SK-N-SH treated with all-trans-retinoic acid at 6 μM for 48 hours (cell line): ENCODE measurements around the gene CST1.
"Not testable (repeated sequence)": the region's sequence is repeated elsewhere in the genome, so short reads cannot be mapped to it uniquely, and the experiment has no call there.

ENCODE experiments used
- ATAC-seq: fragments of 200-7000 bp; cut with Tn5 transposase; 3 replicates; pipeline ENCODE4 v1.9.1; 2020; ENCODE audit warnings: mild to moderate bottlenecking, moderate library complexity
- ARNTL ChIP-seq: fragments of 450-650 bp; formaldehyde crosslinking; IDR thresholded peaks from 2 replicates; pipeline ENCODE4 v1.5.0; 2020; ENCODE audit warnings: low read depth, mild to moderate bottlenecking, moderate library complexity, borderline replicate concordance
- BACH2 ChIP-seq: fragments of 250-450 bp; sonication (Bioruptor Pico); IDR thresholded peaks from 2 replicates; pipeline ENCODE4 v1.9.0; 2021; ENCODE audit warnings: mild to moderate bottlenecking, borderline replicate concordance
- CSDC2 ChIP-seq: fragments of 250-450 bp; sonication (Bioruptor Pico); IDR thresholded peaks from 2 replicates; pipeline ENCODE4 v1.5.0; 2020; ENCODE audit warnings: mild to moderate bottlenecking, moderate library complexity
- ESRRG ChIP-seq: fragments of 250-450 bp; sonication (Bioruptor Pico); IDR thresholded peaks from 2 replicates; pipeline ENCODE4 v1.6.1; 2021; ENCODE audit warnings: mild to moderate bottlenecking
- GLIS3 ChIP-seq: fragments of 250-450 bp; sonication (Bioruptor Pico); IDR thresholded peaks from 2 replicates; pipeline ENCODE4 v1.5.0; 2020; ENCODE audit warnings: mild to moderate bottlenecking, moderate library complexity
- OSR1 ChIP-seq: fragments of 250-450 bp; sonication (Bioruptor Pico); IDR thresholded peaks from 2 replicates; pipeline ENCODE4 v1.8.0; 2022; ENCODE audit warnings: moderate library complexity, mild to moderate bottlenecking, inconsistent platforms
- RARB ChIP-seq: fragments of 250-450 bp; sonication (Bioruptor Pico); IDR thresholded peaks from 2 replicates; pipeline ENCODE4 v1.8.0; 2021; ENCODE audit warnings: mild to moderate bottlenecking, moderate library complexity
- SNAI2 ChIP-seq: fragments of 250-450 bp; sonication (Bioruptor Pico); IDR thresholded peaks from 2 replicates; pipeline ENCODE4 v1.5.0; 2020; ENCODE audit warnings: mild to moderate bottlenecking, moderate library complexity
- TCF4 ChIP-seq: fragments of 250-450 bp; sonication (Bioruptor Pico); IDR thresholded peaks from 2 replicates; pipeline ENCODE4 v1.8.0; 2021; ENCODE audit warnings: mild to moderate bottlenecking, moderate library complexity, borderline replicate concordance
- ZFP3 ChIP-seq: fragments of 250-450 bp; sonication (Bioruptor Pico); IDR thresholded peaks from 2 replicates; pipeline ENCODE4 v1.5.0; 2020; ENCODE audit warnings: mild to moderate bottlenecking, moderate library complexity
- ZFP30 ChIP-seq: fragments of 450-650 bp; formaldehyde crosslinking; IDR thresholded peaks from 2 replicates; pipeline ENCODE4 v1.5.0; 2022; ENCODE audit warnings: mild to moderate bottlenecking, moderate library complexity
- ZNF565 ChIP-seq: fragments of 450-650 bp; formaldehyde crosslinking; conservative IDR thresholded peaks from 2 replicates; pipeline ENCODE4 v1.5.0; 2020; ENCODE audit warnings: low read depth, mild to moderate bottlenecking, moderate library complexity
- ZNF8 ChIP-seq: fragments of 450-650 bp; formaldehyde crosslinking; IDR thresholded peaks from 2 replicates; pipeline ENCODE4 v1.5.0; 2020; ENCODE audit warnings: mild to moderate bottlenecking, moderate library complexity
- TF ChIP-seq, protein P1 (sequence below): fragments of 250-450 bp; sonication (Bioruptor Pico); IDR thresholded peaks from 2 replicates; pipeline ENCODE4 v1.5.0; 2020; ENCODE audit warnings: mild to moderate bottlenecking, moderate library complexity
- TF ChIP-seq, protein P2 (sequence below): fragments of 250-450 bp; sonication (Bioruptor Pico); IDR thresholded peaks from 2 replicates; pipeline ENCODE4 v1.8.0; 2020; ENCODE audit warnings: mild to moderate bottlenecking, moderate library complexity, borderline replicate concordance
- TF ChIP-seq, protein P3 (sequence below): fragments of 250-450 bp; sonication (Bioruptor Pico); IDR thresholded peaks from 2 replicates; pipeline ENCODE4 v1.5.1; 2021; ENCODE audit warnings: mild to moderate bottlenecking, moderate library complexity
- TF ChIP-seq, protein P4 (sequence below): fragments of 250-450 bp; sonication (Bioruptor Pico); IDR thresholded peaks from 2 replicates; pipeline ENCODE4 v1.8.0; 2021; ENCODE audit warnings: low read depth, mild to moderate bottlenecking, moderate library complexity, borderline replicate concordance
- TF ChIP-seq, protein P5 (sequence below): fragments of 250-450 bp; sonication (Bioruptor Pico); IDR thresholded peaks from 2 replicates; pipeline ENCODE4 v1.5.1; 2020; ENCODE audit warnings: low read depth, mild to moderate bottlenecking, moderate library complexity

The CST1 gene

DNA sequence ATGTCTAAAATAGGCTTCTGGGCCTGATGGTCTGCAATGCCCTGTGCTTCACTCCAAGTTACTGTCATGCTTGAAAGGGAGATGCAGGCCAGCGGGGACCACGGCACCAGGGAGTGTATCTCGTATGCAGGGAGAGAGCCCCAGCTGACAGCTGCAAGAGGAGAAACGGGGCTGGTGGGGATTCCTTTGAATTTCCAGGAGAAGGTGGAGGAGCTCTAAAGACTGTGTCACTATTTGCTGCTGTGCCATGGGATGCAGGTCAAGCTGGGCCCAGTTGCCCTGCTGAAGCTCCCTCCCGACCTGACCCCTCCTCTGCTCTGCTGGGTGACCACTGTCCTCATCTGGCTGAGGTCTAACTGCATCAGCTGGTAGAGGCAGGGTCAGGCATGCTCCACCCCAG, 989 bp downstream of the CST1 start:
- TF ChIP-seq OSR1 (CRISPR knock-in tag) (no peak), RARB (CRISPR knock-in tag) (no peak), CSDC2 (CRISPR knock-in tag) (no peak), ESRRG (no peak), ZFP30 (CRISPR knock-in tag) (no peak), ZFP3 (CRISPR knock-in tag) (no peak), GLIS3 (CRISPR knock-in tag) (no peak), ZNF565 (CRISPR knock-in tag) (no peak), SNAI2 (no peak)
- TF ChIP-seq, protein P1, sequence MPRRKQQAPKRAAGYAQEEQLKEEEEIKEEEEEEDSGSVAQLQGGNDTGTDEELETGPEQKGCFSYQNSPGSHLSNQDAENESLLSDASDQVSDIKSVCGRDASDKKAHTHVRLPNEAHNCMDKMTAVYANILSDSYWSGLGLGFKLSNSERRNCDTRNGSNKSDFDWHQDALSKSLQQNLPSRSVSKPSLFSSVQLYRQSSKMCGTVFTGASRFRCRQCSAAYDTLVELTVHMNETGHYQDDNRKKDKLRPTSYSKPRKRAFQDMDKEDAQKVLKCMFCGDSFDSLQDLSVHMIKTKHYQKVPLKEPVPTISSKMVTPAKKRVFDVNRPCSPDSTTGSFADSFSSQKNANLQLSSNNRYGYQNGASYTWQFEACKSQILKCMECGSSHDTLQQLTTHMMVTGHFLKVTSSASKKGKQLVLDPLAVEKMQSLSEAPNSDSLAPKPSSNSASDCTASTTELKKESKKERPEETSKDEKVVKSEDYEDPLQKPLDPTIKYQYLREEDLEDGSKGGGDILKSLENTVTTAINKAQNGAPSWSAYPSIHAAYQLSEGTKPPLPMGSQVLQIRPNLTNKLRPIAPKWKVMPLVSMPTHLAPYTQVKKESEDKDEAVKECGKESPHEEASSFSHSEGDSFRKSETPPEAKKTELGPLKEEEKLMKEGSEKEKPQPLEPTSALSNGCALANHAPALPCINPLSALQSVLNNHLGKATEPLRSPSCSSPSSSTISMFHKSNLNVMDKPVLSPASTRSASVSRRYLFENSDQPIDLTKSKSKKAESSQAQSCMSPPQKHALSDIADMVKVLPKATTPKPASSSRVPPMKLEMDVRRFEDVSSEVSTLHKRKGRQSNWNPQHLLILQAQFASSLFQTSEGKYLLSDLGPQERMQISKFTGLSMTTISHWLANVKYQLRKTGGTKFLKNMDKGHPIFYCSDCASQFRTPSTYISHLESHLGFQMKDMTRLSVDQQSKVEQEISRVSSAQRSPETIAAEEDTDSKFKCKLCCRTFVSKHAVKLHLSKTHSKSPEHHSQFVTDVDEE (CRISPR knock-in tag), result no peak
- TF ChIP-seq, protein P2, sequence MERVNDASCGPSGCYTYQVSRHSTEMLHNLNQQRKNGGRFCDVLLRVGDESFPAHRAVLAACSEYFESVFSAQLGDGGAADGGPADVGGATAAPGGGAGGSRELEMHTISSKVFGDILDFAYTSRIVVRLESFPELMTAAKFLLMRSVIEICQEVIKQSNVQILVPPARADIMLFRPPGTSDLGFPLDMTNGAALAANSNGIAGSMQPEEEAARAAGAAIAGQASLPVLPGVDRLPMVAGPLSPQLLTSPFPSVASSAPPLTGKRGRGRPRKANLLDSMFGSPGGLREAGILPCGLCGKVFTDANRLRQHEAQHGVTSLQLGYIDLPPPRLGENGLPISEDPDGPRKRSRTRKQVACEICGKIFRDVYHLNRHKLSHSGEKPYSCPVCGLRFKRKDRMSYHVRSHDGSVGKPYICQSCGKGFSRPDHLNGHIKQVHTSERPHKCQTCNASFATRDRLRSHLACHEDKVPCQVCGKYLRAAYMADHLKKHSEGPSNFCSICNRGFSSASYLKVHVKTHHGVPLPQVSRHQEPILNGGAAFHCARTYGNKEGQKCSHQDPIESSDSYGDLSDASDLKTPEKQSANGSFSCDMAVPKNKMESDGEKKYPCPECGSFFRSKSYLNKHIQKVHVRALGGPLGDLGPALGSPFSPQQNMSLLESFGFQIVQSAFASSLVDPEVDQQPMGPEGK, result no peak
- TF ChIP-seq, protein P3, sequence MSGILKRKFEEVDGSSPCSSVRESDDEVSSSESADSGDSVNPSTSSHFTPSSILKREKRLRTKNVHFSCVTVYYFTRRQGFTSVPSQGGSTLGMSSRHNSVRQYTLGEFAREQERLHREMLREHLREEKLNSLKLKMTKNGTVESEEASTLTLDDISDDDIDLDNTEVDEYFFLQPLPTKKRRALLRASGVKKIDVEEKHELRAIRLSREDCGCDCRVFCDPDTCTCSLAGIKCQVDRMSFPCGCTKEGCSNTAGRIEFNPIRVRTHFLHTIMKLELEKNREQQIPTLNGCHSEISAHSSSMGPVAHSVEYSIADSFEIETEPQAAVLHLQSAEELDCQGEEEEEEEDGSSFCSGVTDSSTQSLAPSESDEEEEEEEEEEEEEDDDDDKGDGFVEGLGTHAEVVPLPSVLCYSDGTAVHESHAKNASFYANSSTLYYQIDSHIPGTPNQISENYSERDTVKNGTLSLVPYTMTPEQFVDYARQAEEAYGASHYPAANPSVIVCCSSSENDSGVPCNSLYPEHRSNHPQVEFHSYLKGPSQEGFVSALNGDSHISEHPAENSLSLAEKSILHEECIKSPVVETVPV (CRISPR knock-in tag), result no peak
- ATAC-seq, result no peak

DNA sequence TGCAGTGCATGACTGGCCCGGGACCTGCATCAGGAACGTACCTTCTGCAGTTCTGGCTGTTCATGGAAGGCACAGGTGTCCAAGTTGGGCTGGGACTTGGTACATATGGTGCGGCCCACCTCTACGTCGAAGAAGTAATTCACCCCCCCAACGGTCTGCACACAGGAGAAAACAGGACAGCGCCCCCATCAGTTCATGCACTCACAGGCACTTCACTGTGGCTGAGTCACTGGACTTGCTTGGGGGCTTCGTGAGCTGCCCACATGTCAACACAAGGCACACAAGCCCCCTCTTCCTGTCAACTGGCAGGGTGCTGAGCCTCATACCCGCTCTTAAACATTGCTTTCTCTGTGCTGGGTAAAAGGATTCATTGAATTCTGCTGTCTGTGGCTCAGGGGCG, 1.8 kb downstream of the CST1 start:
- not testable (repeated sequence) for ATAC-seq

DNA sequence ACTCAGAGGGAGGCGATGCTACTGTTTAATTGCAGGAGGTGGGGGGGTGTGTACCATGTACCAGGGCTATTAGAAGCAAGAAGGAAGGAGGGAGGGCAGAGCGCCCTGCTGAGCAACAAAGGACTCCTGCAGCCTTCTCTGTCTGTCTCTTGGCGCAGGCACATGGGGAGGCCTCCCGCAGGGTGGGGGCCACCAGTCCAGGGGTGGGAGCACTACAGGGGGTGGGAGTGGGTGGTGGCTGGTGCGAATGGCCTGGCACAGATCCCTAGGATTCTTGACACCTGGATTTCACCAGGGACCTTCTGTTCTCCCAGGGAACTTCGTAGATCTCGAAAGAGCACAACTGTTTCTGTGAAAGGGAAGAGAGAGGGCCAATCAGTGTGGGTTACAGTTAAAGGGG, 3.2 kb downstream of the CST1 start:
- ATAC-seq, result not testable (repeated sequence)

DNA sequence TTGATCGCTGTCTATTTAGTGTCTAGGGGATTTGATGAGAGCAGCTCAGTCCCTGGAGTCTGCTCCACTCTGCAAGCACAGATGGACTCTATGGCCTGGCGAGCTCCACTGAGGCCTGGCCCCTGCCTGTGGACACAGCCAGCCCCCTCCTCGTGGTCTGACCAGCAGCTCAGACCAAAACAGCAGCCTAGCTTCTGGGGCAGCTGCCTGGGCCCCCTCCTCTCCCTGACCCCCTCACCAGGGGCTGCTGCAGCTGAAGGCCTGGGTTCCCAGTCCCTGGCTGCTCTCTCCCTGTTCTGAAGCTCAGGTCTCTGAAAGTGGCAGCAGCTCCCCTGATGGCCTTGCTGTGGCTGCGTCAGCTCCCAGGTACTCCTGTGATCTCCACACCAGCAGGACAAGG, 3.6 kb downstream of the CST1 start:
- not testable (repeated sequence) for ATAC-seq

DNA sequence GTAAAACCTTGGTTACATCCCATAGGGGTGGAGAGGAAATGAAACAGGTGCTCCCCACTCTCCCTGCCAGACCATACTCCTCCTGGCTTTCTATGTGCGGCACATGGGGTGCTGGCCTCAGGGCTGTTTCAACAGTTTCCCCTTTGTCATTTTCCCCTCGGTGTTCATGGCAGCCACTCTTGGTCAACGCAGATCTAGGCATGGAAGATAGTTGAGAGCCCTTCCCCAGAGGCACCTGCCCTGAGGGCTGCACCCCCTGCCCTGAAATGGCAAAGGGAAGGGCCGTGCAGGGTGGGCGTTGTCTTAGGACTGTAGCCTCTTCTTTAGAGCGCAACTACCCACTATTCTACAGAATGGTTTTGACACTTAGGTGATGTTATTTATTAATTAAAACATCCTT, 4.4 kb downstream of the CST1 start:
- no peak for ATAC-seq
- TF ChIP-seq BACH2 (no peak), RARB (CRISPR knock-in tag) (no peak), SNAI2 (no peak), ZNF8 (no peak), ZFP30 (CRISPR knock-in tag) (no peak), ARNTL (CRISPR knock-in tag) (no peak), TCF4 (CRISPR knock-in tag) (no peak)
- TF ChIP-seq, protein P1 (CRISPR knock-in tag), result no peak
- TF ChIP-seq, protein P4, sequence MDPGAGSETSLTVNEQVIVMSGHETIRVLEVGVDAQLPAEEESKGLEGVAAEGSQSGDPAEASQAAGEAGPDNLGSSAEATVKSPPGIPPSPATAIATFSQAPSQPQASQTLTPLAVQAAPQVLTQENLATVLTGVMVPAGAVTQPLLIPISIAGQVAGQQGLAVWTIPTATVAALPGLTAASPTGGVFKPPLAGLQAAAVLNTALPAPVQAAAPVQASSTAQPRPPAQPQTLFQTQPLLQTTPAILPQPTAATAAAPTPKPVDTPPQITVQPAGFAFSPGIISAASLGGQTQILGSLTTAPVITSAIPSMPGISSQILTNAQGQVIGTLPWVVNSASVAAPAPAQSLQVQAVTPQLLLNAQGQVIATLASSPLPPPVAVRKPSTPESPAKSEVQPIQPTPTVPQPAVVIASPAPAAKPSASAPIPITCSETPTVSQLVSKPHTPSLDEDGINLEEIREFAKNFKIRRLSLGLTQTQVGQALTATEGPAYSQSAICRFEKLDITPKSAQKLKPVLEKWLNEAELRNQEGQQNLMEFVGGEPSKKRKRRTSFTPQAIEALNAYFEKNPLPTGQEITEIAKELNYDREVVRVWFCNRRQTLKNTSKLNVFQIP (CRISPR knock-in tag), result no peak
- TF ChIP-seq, protein P5, sequence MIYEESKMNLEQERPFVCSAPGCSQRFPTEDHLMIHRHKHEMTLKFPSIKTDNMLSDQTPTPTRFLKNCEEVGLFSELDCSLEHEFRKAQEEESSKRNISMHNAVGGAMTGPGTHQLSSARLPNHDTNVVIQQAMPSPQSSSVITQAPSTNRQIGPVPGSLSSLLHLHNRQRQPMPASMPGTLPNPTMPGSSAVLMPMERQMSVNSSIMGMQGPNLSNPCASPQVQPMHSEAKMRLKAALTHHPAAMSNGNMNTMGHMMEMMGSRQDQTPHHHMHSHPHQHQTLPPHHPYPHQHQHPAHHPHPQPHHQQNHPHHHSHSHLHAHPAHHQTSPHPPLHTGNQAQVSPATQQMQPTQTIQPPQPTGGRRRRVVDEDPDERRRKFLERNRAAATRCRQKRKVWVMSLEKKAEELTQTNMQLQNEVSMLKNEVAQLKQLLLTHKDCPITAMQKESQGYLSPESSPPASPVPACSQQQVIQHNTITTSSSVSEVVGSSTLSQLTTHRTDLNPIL (CRISPR knock-in tag), result no peak
